Activated CD8-positive, alpha-beta memory T cell treated with anti-CD3 and anti-CD28 coated beads, Interleukin-2, amount 50 U/mL, for 24 hours (primary cell): ENCODE results near the gene NEGR1.

Experiments used
- DNase-seq: peaks from one replicate; pipeline ENCODE4 v3.0.0-alpha.2; 2020; ENCODE audit errors: extremely low read depth

The NEGR1 gene

GRCh38 chr1:72117621-72118020, 164.7 kb downstream of the NEGR1 start:
- DNase-seq: no peak

GRCh38 chr1:72115290-72115689, 167.0 kb downstream of the NEGR1 start:
- no peak for DNase-seq

GRCh38 chr1:72111662-72112061, 170.7 kb downstream of the NEGR1 start:
- DNase-seq: no peak

- DNase-seq: no peak
These were observed 172.4 kb downstream of the NEGR1 start for GRCh38 chr1:72109916-72110315.

GRCh38 chr1:72105201-72105600, 177.1 kb downstream of the NEGR1 start:
- no peak for DNase-seq

- no peak for DNase-seq
These were observed 180.3 kb downstream of the NEGR1 start for GRCh38 chr1:72101840-72102632.

- no peak for DNase-seq
These were observed 181.6 kb downstream of the NEGR1 start for GRCh38 chr1:72100771-72101170.

- no peak for DNase-seq
These were observed 184.3 kb downstream of the NEGR1 start for GRCh38 chr1:72097851-72098570.

GRCh38 chr1:72094209-72094608, 188.1 kb downstream of the NEGR1 start:
- DNase-seq: no peak

GRCh38 chr1:72086394-72086793, 195.9 kb downstream of the NEGR1 start:
- DNase-seq: no peak

- no peak for DNase-seq
These were observed 206.9 kb downstream of the NEGR1 start for GRCh38 chr1:72075425-72075824.

- DNase-seq: no peak
These were observed 215.9 kb downstream of the NEGR1 start for GRCh38 chr1:72066431-72066830.

GRCh38 chr1:72064196-72065075, 217.9 kb downstream of the NEGR1 start:
- DNase-seq: no peak

- no peak for DNase-seq
These were observed 218.8 kb downstream of the NEGR1 start for GRCh38 chr1:72063364-72064044.

- no peak for DNase-seq
These were observed 219.8 kb downstream of the NEGR1 start for GRCh38 chr1:72062584-72062983.

GRCh38 chr1:72060466-72061245, 221.7 kb downstream of the NEGR1 start:
- DNase-seq: no peak

- no peak for DNase-seq
These were observed 225.8 kb downstream of the NEGR1 start for GRCh38 chr1:72056516-72056915.

- no peak for DNase-seq
These were observed 230.8 kb downstream of the NEGR1 start for GRCh38 chr1:72051538-72051937.

GRCh38 chr1:72050551-72050950, 231.8 kb downstream of the NEGR1 start:
- no peak for DNase-seq

- no peak for DNase-seq
These were observed 244.5 kb downstream of the NEGR1 start for GRCh38 chr1:72037745-72038343.
